OCI-LY7 (cell line): ENCODE measurements around the gene DAZAP1.

Source experiments
- EZH2phosphoT487 ChIP-seq: fragments of 200-600 bp; sonication (generic); IDR thresholded peaks from 2 replicates; pipeline ENCODE4 v1.6.1; 2018; ENCODE audit warnings: low read depth, borderline replicate concordance, mild to moderate bottlenecking, mixed run types, antibody characterized with exemption, low read length, moderate library complexity, mixed read lengths
- TF ChIP-seq, protein P1 (sequence below): fragments of 200-600 bp; sonication (generic); conservative IDR thresholded peaks from 2 replicates; pipeline ENCODE4 v1.5.1; 2014; ENCODE audit warnings: mild to moderate bottlenecking, antibody characterized with exemption, low read length, moderate library complexity, mixed read lengths

- TF ChIP-seq, protein P1, sequence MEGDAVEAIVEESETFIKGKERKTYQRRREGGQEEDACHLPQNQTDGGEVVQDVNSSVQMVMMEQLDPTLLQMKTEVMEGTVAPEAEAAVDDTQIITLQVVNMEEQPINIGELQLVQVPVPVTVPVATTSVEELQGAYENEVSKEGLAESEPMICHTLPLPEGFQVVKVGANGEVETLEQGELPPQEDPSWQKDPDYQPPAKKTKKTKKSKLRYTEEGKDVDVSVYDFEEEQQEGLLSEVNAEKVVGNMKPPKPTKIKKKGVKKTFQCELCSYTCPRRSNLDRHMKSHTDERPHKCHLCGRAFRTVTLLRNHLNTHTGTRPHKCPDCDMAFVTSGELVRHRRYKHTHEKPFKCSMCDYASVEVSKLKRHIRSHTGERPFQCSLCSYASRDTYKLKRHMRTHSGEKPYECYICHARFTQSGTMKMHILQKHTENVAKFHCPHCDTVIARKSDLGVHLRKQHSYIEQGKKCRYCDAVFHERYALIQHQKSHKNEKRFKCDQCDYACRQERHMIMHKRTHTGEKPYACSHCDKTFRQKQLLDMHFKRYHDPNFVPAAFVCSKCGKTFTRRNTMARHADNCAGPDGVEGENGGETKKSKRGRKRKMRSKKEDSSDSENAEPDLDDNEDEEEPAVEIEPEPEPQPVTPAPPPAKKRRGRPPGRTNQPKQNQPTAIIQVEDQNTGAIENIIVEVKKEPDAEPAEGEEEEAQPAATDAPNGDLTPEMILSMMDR: no peak
- TF ChIP-seq EZH2phosphoT487: no peak
Observed at GRCh38 chr19:1376415-1376805, 31.0 kb upstream of the DAZAP1 start.
